Neutrophil (primary cell): ENCODE results near the gene ZC2HC1B.

Experiments used
- H3K27ac ChIP-seq: fragments of 200-600 bp; sonication (generic); 2 replicates; pipeline ENCODE4 v1.5.1; 2016; ENCODE audit warnings: mild to moderate bottlenecking, moderate library complexity
- H3K27me3 ChIP-seq: fragments of 200-600 bp; sonication (generic); 2 replicates; pipeline ENCODE4 v1.6.0; 2016; ENCODE audit warnings: mild to moderate bottlenecking
- H3K36me3 ChIP-seq: fragments of 200-600 bp; sonication (generic); 2 replicates; pipeline ENCODE4 v1.5.1; 2017
- H3K4me1 ChIP-seq, 2 experiments: fragments of 200-600 bp in 1 of 2; sonication (generic) in 1 of 2; 1 replicate in 1 of 2; 2 replicates in 1 of 2; pipeline versions ENCODE4 v1.5.1 to v1.6.1; 2013 to 2016; ENCODE audit warnings: low read depth in 1 of 2, low read length in 1 of 2, mild to moderate bottlenecking in 1 of 2, moderate library complexity in 1 of 2; ENCODE audit not compliant: control insufficient read depth in 1 of 2, insufficient read depth in 1 of 2
- H3K4me3 ChIP-seq, 2 experiments: fragments of 200-600 bp in 1 of 2; sonication (generic) in 1 of 2; 1 replicate in 1 of 2; 2 replicates in 1 of 2; pipeline ENCODE4 v1.5.1; 2013 to 2016; ENCODE audit warnings: low read depth in 1 of 2, low read length in 1 of 2, mild to moderate bottlenecking in 1 of 2, moderate library complexity in 1 of 2
- H3K9me3 ChIP-seq: fragments of 200-600 bp; sonication (generic); 2 replicates; pipeline ENCODE4 v1.5.1; 2016
- CTCF ChIP-seq: fragments of 200-600 bp; sonication (generic); IDR thresholded peaks from 2 replicates; pipeline ENCODE4 v1.5.1; 2016; ENCODE audit warnings: antibody characterized with exemption

ZC2HC1B gene

GRCh38 chr6:143928853-143929252 is 64.6 kb downstream of the ZC2HC1B start:
- Histone ChIP-seq H3K27me3 (no peaks in the 10 kb centered on the region), H3K4me1 (no peaks in the 10 kb centered on the region), H3K36me3 (no peaks in the 10 kb centered on the region), H3K9me3 (no peaks in the 10 kb centered on the region), H3K27ac (no peak overlapping the region), H3K4me3 (no peak overlapping the region)
- no peak for TF ChIP-seq CTCF

DNA sequence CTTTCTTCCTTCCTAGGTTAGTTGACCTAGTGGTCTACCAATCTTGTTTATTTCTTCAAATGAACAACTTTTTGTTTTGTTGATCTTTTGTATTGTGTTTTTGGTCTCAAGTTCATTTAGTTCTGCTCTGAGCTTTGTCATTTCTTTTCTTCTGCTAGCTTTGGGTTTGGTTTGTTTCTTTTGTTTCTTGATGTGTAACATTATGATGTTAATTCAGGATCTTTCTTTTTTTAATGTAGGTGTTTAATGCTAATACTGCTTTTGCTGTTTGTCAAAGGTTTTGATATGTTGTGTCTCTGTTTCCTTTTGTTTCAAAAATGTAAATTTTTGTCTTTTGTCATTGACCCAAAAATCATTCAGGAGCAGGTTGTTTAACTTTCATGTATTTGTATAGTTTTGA is 65.7 kb downstream of the ZC2HC1B start:
- H3K9me3 ChIP-seq = no peaks in the 10 kb centered on the region
- no peak overlapping the region for H3K4me3 ChIP-seq
- H3K36me3 ChIP-seq = no peaks in the 10 kb centered on the region
- no peak for TF ChIP-seq CTCF
- no peaks in the 10 kb centered on the region for H3K27me3 ChIP-seq
- H3K27ac ChIP-seq = no peak overlapping the region
- H3K4me1 ChIP-seq = no peaks in the 10 kb centered on the region

GRCh38 chr6:143934331-143934730 is 70.1 kb downstream of the ZC2HC1B start:
- Histone ChIP-seq H3K9me3 (no peaks in the 10 kb centered on the region), H3K27me3 (no peaks in the 10 kb centered on the region)
- no peak for TF ChIP-seq CTCF

GRCh38 chr6:143934867-143935266 is 70.6 kb downstream of the ZC2HC1B start:
- no peaks in the 10 kb centered on the region for H3K27me3 ChIP-seq
- peaks cover 0 to 4% of the 10 kb centered on the region in 2 experiments for H3K4me1 ChIP-seq
- no peaks in the 10 kb centered on the region for H3K36me3 ChIP-seq
- no peaks in the 10 kb centered on the region for H3K9me3 ChIP-seq
- TF ChIP-seq CTCF = no peak
- no peak overlapping the region for H3K4me3 ChIP-seq
- H3K27ac ChIP-seq = no peak overlapping the region

More at GRCh38 chr6:143934331-143934730, 70.1 kb downstream of the ZC2HC1B start:
- Histone ChIP-seq H3K36me3 (no peaks in the 10 kb centered on the region), H3K4me3 (no peak overlapping the region), H3K27ac (no peak overlapping the region), H3K4me1 (peaks cover 0 to under 1% of the 10 kb centered on the region in 2 experiments)

DNA sequence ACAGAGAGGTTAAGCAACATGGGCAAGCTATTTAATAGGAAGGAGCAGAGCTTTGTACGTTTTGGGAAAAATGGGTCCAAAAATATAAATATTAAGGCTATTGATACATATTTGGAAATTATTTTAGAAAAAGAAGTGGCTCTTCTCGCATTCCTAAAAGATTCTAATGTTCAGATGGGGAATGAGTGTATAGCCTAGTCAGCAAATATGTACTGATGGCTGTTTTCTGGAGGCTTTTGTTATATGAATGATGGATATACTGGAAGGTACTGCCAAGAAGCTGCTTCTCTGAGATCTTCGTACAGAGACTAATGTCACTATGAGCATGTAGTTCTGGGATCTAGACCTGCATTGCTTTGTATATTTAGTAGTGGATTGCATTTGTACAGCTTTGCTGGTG is 72.1 kb downstream of the ZC2HC1B start:
- Histone ChIP-seq H3K27me3 (no peaks in the 10 kb centered on the region), H3K4me1 (peaks cover 0 to 4% of the 10 kb centered on the region in 2 experiments), H3K36me3 (peaks cover 1% of the 10 kb centered on the region), H3K9me3 (no peaks in the 10 kb centered on the region), H3K4me3 (no peak overlapping the region), H3K27ac (no peak overlapping the region)
- TF ChIP-seq CTCF = no peak
